Measurements from ENCODE around the gene ARL14EP. TPM values are rescaled to one million over a fixed set of nuclear protein-coding genes. Genes with fewer than 3 reads are reported as not detected.
A peak's percentile ranks its signal among the peaks of the same experiment; 100 is the strongest.

Gene ARL14EP
- total RNA-seq, 1 donor from 2014 or later: 54.8 TPM

DNA sequence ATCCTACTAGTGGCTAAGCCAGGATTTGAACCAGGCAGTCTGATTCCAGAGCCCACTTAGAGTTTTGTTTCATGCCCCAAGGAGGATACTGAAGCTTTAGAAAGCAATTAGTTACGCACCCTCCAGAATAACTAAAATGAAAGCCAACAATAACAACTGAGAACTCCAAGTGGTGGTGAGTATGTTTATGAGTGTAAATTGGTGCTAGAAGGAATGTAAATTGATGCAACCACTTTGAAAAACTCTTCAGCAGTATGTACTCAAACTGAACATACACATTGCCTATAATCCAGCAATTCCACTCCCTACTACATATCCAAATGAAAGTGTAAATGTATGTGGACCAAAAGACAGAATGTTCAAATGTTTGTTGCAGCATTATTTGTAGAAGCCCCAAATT is 6.7 kb upstream of the ARL14EP start:
- no peak overlapping the region for H2AFZ ChIP-seq (replicated peaks)
- TF ChIP-seq EZH2 (IDR thresholded peaks at IDR 0.05) (no peak), EZH2phosphoT487 (IDR thresholded peaks at IDR 0.05) (no peak)
- TF ChIP-seq, protein P1, sequence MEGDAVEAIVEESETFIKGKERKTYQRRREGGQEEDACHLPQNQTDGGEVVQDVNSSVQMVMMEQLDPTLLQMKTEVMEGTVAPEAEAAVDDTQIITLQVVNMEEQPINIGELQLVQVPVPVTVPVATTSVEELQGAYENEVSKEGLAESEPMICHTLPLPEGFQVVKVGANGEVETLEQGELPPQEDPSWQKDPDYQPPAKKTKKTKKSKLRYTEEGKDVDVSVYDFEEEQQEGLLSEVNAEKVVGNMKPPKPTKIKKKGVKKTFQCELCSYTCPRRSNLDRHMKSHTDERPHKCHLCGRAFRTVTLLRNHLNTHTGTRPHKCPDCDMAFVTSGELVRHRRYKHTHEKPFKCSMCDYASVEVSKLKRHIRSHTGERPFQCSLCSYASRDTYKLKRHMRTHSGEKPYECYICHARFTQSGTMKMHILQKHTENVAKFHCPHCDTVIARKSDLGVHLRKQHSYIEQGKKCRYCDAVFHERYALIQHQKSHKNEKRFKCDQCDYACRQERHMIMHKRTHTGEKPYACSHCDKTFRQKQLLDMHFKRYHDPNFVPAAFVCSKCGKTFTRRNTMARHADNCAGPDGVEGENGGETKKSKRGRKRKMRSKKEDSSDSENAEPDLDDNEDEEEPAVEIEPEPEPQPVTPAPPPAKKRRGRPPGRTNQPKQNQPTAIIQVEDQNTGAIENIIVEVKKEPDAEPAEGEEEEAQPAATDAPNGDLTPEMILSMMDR (IDR thresholded peaks at IDR 0.05): no peak
- Mint-ChIP-seq H3K9me3 (no peaks in the 10 kb centered on the region), H3K36me3 (no peaks in the 10 kb centered on the region), H3K27me3 (ENCODE audit: insufficient read depth, low read depth) (no peaks in the 10 kb centered on the region), H3K4me1 (no peaks in the 10 kb centered on the region), H3K27ac (no peak overlapping the region), H3K4me3 (no peak overlapping the region)
- H3K27me3 ChIP-seq: peaks cover 55% of the 10 kb centered on the region
- no peaks in the 10 kb centered on the region for H3K9me3 ChIP-seq (ENCODE audit: low read depth)
- H4K20me1 ChIP-seq (ENCODE audit: low read depth): no peaks in the 10 kb centered on the region
- no peaks in the 10 kb centered on the region for H3K4me1 ChIP-seq
- no peak overlapping the region for H3K4me3 ChIP-seq
- no peak overlapping the region for H3K27ac ChIP-seq
- H3F3A ChIP-seq (ENCODE audit: low read depth): no peaks in the 10 kb centered on the region
- H3K4me2 ChIP-seq: no peak overlapping the region
- no peaks in the 10 kb centered on the region for H3K36me3 ChIP-seq
- no peak overlapping the region for H3K9ac ChIP-seq
- H3K79me2 ChIP-seq (ENCODE audit: low read depth): no peaks in the 10 kb centered on the region
- DNase-seq (ENCODE audit: low spot score): no peak

DNA sequence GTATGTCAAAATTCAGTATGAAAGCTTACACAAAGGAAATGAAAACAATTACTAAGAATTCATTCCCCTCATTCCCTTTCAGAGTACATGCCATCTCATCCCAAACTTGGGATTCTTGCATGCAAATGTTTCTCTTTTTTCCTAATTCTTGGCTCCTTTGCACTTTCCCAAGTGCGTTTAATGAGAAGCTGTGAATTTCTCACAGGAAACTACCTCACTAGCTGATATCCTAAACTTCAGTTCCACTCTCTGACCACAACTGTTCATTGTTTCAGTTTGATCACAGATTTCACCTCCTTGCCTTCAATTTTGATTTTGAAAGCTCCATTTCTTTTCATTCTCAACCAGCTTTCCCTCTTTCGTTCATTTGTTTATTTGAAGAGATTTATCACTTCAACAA is 5.9 kb upstream of the ARL14EP start:
- Mint-ChIP-seq H3K36me3 (no peaks in the 10 kb centered on the region), H3K4me3 (no peak overlapping the region), H3K9me3 (no peaks in the 10 kb centered on the region), H3K4me1 (no peaks in the 10 kb centered on the region), H3K27ac (no peak overlapping the region), H3K27me3 (ENCODE audit: insufficient read depth, low read depth) (no peaks in the 10 kb centered on the region)
- H3K9me3 ChIP-seq (ENCODE audit: low read depth): no peaks in the 10 kb centered on the region
- no peak overlapping the region for H3K9ac ChIP-seq
- H3F3A ChIP-seq (ENCODE audit: low read depth): no peaks in the 10 kb centered on the region
- peaks cover 55% of the 10 kb centered on the region for H3K27me3 ChIP-seq
- no peak overlapping the region for H3K27ac ChIP-seq
- H3K4me2 ChIP-seq: no peak overlapping the region
- H3K4me3 ChIP-seq: no peak overlapping the region
- H4K20me1 ChIP-seq (ENCODE audit: low read depth): no peaks in the 10 kb centered on the region
- H2AFZ ChIP-seq (replicated peaks): peak overlapping the region; percentile 47
- no peaks in the 10 kb centered on the region for H3K4me1 ChIP-seq
- H3K36me3 ChIP-seq: no peaks in the 10 kb centered on the region
- no peak for DNase-seq (ENCODE audit: low spot score)
- TF ChIP-seq, protein P1 (IDR thresholded peaks at IDR 0.05): no peak
- no peaks in the 10 kb centered on the region for H3K79me2 ChIP-seq (ENCODE audit: low read depth)

DNA sequence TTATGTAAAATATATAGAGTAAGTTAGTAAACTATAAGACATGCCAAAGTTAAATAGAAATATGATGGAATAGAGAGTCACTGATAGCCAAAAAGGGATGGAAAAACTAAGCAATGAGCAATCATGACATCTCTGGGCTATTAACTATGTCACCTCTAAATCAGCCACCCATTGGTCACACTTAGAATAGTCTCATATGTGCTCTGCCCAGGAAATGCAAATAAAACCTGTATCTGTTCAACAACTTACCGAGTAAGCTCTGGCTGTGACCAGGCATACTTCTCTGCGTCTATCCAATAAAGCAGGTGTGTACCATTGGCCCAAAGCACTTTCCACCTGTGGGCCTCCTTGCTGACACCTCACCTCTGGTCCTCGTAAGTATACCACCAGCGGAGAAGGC is 1.6 kb upstream of the ARL14EP start:
- H3K4me2 ChIP-seq: no peak overlapping the region
- TF ChIP-seq EZH2phosphoT487 (IDR thresholded peaks at IDR 0.05) (no peak), EZH2 (IDR thresholded peaks at IDR 0.05) (no peak)
- TF ChIP-seq, protein P1 (IDR thresholded peaks at IDR 0.05): no peak
- no peaks in the 10 kb centered on the region for H3F3A ChIP-seq (ENCODE audit: low read depth)
- no peak for DNase-seq (ENCODE audit: low spot score)
- H2AFZ ChIP-seq (replicated peaks): no peak overlapping the region
- H3K79me2 ChIP-seq (ENCODE audit: low read depth): peaks cover 32% of the 10 kb centered on the region
- H3K4me1 ChIP-seq: peaks cover 14% of the 10 kb centered on the region
- H3K9ac ChIP-seq: no peak overlapping the region
- H3K27ac Mint-ChIP-seq: no peak overlapping the region
- peaks cover 4% of the 10 kb centered on the region for H4K20me1 ChIP-seq (ENCODE audit: low read depth)
- H3K27ac ChIP-seq: no peak overlapping the region
- H3K36me3 Mint-ChIP-seq: no peaks in the 10 kb centered on the region
- no peak overlapping the region for H3K4me3 Mint-ChIP-seq
- H3K27me3 ChIP-seq: peaks cover 43% of the 10 kb centered on the region
- no peaks in the 10 kb centered on the region for H3K9me3 Mint-ChIP-seq
- H3K27me3 Mint-ChIP-seq (ENCODE audit: insufficient read depth, low read depth): no peaks in the 10 kb centered on the region
- peaks cover 16% of the 10 kb centered on the region for H3K4me1 Mint-ChIP-seq
- H3K4me3 ChIP-seq: no peak overlapping the region
- no peaks in the 10 kb centered on the region for H3K9me3 ChIP-seq (ENCODE audit: low read depth)
- no peaks in the 10 kb centered on the region for H3K36me3 ChIP-seq

Data from neural progenitor cell (in vitro differentiated cells).